Ovary (tissue), 3 donors: ENCODE measurements around the gene TMEM59.

Experiments
- CTCF ChIP-seq, 3 donors: fragments of 450-650 bp in 2 of 3; fragments of 200-600 bp in 1 of 3; IDR thresholded peaks; one replicate each; pipeline versions ENCODE4 v1.5.1 to v1.8.0; 2016 to 2022; ENCODE audit warnings: antibody characterized with exemption in 3 of 3, mild to moderate bottlenecking in 1 of 3
- EP300 ChIP-seq: sonication (generic); formaldehyde crosslinking; IDR thresholded peaks from one replicate; pipeline ENCODE4 v1.6.1; 2017; ENCODE audit warnings: antibody characterized with exemption
- POLR2A ChIP-seq: fragments of 450-650 bp; IDR thresholded peaks from one replicate; pipeline ENCODE4 v1.6.1; 2017; ENCODE audit warnings: antibody characterized with exemption, mild to moderate bottlenecking, moderate library complexity
- donor health status: DM: no; HTN: no; CAD: no.

GRCh38 chr1:54041806-54042205 is 11.2 kb downstream of the TMEM59 start:
- TF ChIP-seq POLR2A (no peak), CTCF (IDR thresholded peaks at IDR 0.05) (no peak), EP300 (no peak)
